NCI-H2227 (cell line): ENCODE results near the gene MAP1LC3A.

ENCODE experiments used
- DNase-seq: peaks from one replicate; lab custom pipeline; 2025; ENCODE audit not compliant: unreplicated experiment; lab: John Stamatoyannopoulos, UW

MAP1LC3A gene

GRCh38 chr20:34574861-34575260, 16.3 kb downstream of the MAP1LC3A start:
- no peak for DNase-seq

- no peak for DNase-seq
Observed at GRCh38 chr20:34575271-34575670, 16.8 kb downstream of the MAP1LC3A start.

GRCh38 chr20:34575756-34576155, 17.2 kb downstream of the MAP1LC3A start:
- DNase-seq, result no peak

- no peak for DNase-seq
Observed at GRCh38 chr20:34577061-34577460, 18.5 kb downstream of the MAP1LC3A start.

- no peak for DNase-seq
Observed at GRCh38 chr20:34578025-34578424, 19.5 kb downstream of the MAP1LC3A start.

GRCh38 chr20:34578521-34578920, 20.0 kb downstream of the MAP1LC3A start:
- DNase-seq, result no peak

GRCh38 chr20:34579191-34579978, 20.9 kb downstream of the MAP1LC3A start:
- DNase-seq, result peak; percentile 44

GRCh38 chr20:34579979-34580940, 21.7 kb downstream of the MAP1LC3A start:
- DNase-seq, result no peak

- peak; percentile 31 for DNase-seq
Observed at GRCh38 chr20:34581341-34582184, 23.0 kb downstream of the MAP1LC3A start.

- no peak for DNase-seq
Observed at GRCh38 chr20:34582221-34582620, 23.7 kb downstream of the MAP1LC3A start.

GRCh38 chr20:34582911-34583310, 24.4 kb downstream of the MAP1LC3A start:
- DNase-seq, result no peak

GRCh38 chr20:34583544-34583943, 25.0 kb downstream of the MAP1LC3A start:
- no peak for DNase-seq

- DNase-seq, result no peak
Observed at GRCh38 chr20:34585019-34585418, 26.5 kb downstream of the MAP1LC3A start.

GRCh38 chr20:34586488-34587163, 28.1 kb downstream of the MAP1LC3A start:
- no peak for DNase-seq

- peak; percentile 21 for DNase-seq
Observed at GRCh38 chr20:34595377-34596184, 37.1 kb downstream of the MAP1LC3A start.

GRCh38 chr20:34600892-34601653, 42.6 kb downstream of the MAP1LC3A start:
- no peak for DNase-seq

GRCh38 chr20:34604980-34605788, 46.7 kb downstream of the MAP1LC3A start:
- DNase-seq, result peak; percentile 72

- DNase-seq, result no peak
Observed at GRCh38 chr20:34607066-34607465, 48.5 kb downstream of the MAP1LC3A start.
